Suppressor macrophage treated with lipopolysaccharide for 1 hour (primary cell): ENCODE results near the gene GPD2.

Experiments
- DNase-seq, 3 donors: peaks; one replicate each; pipeline ENCODE4 v3.0.0-alpha.2; 2020 to 2022

GPD2 gene

GRCh38 chr2:156435718-156436496 is at the start of gene GPD2:
Gene GPD2, plus strand, starts transcription at chr2:156436379. Its CDS starts 39,727 bp downstream, at chr2:156476106.
- peak; percentile 94 to 97 (median 95) for DNase-seq

- no peak for DNase-seq
These were observed 42.0 kb upstream of the GPD2 start for GRCh38 chr2:156394033-156394741.

GRCh38 chr2:156396126-156396525 is 40.1 kb upstream of the GPD2 start:
- peak; percentile 15 to 47 (median 17) for DNase-seq

GRCh38 chr2:156397229-156397628 is 39.0 kb upstream of the GPD2 start:
- no peak for DNase-seq

- no peak for DNase-seq
These were observed 38.0 kb upstream of the GPD2 start for GRCh38 chr2:156398176-156398575.

GRCh38 chr2:156399224-156399949 is 36.8 kb upstream of the GPD2 start:
- peak; percentile 33 to 57 (median 56) for DNase-seq

GRCh38 chr2:156399950-156400705 is 36.1 kb upstream of the GPD2 start:
- peak; percentile 66 to 79 (median 67) for DNase-seq

- peak; percentile 82 to 86 (median 84) for DNase-seq
These were observed 35.2 kb upstream of the GPD2 start for GRCh38 chr2:156400706-156401678.

- no peak for DNase-seq
These were observed 34.3 kb upstream of the GPD2 start for GRCh38 chr2:156401861-156402260.

GRCh38 chr2:156405586-156405985 is 30.6 kb upstream of the GPD2 start:
- DNase-seq: peak; percentile 89 to 95 (median 94)

- DNase-seq: no peak
These were observed 24.3 kb upstream of the GPD2 start for GRCh38 chr2:156411835-156412234.

GRCh38 chr2:156421851-156422250 is 14.3 kb upstream of the GPD2 start:
- no peak for DNase-seq

GRCh38 chr2:156423674-156424282 is 12.4 kb upstream of the GPD2 start:
- no peak for DNase-seq

GRCh38 chr2:156427074-156427473 is 9.1 kb upstream of the GPD2 start:
- DNase-seq: no peak

GRCh38 chr2:156429211-156429610 is 7.0 kb upstream of the GPD2 start:
- DNase-seq: no peak

GRCh38 chr2:156430236-156430979 is 5.8 kb upstream of the GPD2 start:
- peak; percentile 55 to 73 (median 62) for DNase-seq

GRCh38 chr2:156430980-156431358 is 5.2 kb upstream of the GPD2 start:
- peak; percentile 61 to 90 (median 85) for DNase-seq

- no peak for DNase-seq
These were observed 1.5 kb upstream of the GPD2 start for GRCh38 chr2:156434461-156435291.

- DNase-seq: no peak
These were observed 822 bp upstream of the GPD2 start for GRCh38 chr2:156435396-156435717.
